ENCODE data around the gene BARX2.

The BARX2 gene

DNA sequence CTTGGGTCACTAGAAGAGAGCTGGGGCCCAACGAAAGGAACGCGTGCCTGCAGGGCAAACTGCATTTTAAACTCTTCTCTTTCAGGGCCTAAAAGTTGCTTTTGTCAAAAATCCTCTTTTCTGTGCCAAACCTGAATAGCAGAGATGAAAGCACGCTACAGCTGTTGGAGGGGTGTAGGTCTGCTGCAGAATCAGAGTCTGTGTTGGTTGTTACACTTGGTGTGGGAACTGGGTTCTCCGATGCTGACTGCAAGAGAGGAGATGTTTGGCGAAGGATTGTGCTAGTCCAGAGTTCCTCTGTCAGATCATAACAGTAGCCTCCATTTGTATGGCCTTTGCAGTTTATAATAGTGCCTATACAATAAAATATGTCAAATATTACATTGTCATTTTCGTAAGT lies 41.8 kb downstream of the BARX2 start:
- TF ChIP-seq POLR2AphosphoS5 (IDR thresholded peaks at IDR 0.05; ENCODE audit: low read depth, low read length), result no peak
- TF ChIP-seq, protein P1, sequence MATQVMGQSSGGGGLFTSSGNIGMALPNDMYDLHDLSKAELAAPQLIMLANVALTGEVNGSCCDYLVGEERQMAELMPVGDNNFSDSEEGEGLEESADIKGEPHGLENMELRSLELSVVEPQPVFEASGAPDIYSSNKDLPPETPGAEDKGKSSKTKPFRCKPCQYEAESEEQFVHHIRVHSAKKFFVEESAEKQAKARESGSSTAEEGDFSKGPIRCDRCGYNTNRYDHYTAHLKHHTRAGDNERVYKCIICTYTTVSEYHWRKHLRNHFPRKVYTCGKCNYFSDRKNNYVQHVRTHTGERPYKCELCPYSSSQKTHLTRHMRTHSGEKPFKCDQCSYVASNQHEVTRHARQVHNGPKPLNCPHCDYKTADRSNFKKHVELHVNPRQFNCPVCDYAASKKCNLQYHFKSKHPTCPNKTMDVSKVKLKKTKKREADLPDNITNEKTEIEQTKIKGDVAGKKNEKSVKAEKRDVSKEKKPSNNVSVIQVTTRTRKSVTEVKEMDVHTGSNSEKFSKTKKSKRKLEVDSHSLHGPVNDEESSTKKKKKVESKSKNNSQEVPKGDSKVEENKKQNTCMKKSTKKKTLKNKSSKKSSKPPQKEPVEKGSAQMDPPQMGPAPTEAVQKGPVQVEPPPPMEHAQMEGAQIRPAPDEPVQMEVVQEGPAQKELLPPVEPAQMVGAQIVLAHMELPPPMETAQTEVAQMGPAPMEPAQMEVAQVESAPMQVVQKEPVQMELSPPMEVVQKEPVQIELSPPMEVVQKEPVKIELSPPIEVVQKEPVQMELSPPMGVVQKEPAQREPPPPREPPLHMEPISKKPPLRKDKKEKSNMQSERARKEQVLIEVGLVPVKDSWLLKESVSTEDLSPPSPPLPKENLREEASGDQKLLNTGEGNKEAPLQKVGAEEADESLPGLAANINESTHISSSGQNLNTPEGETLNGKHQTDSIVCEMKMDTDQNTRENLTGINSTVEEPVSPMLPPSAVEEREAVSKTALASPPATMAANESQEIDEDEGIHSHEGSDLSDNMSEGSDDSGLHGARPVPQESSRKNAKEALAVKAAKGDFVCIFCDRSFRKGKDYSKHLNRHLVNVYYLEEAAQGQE (IDR thresholded peaks at IDR 0.05; ENCODE audit: insufficient read depth in 1 of 2, low read depth in 2 of 2, low read length in 2 of 2), result no peak
- no peak for TF ChIP-seq TAF1 (IDR thresholded peaks at IDR 0.05; ENCODE audit: borderline replicate concordance, insufficient read depth, low read length)
- no peak for TF ChIP-seq FOXP2 (optimal IDR thresholded peaks at IDR 0.05; ENCODE audit: borderline replicate concordance, extremely low read depth, extremely low read length, insufficient read depth)
- no peak for TF ChIP-seq SIN3A (IDR thresholded peaks at IDR 0.05; ENCODE audit: borderline replicate concordance, insufficient read depth, low read length)

- TF ChIP-seq, protein P1 (IDR thresholded peaks at IDR 0.05; ENCODE audit: insufficient read depth in 1 of 2, low read depth in 2 of 2, low read length in 2 of 2), result no peak
- TF ChIP-seq FOXP2 (optimal IDR thresholded peaks at IDR 0.05; ENCODE audit: borderline replicate concordance, extremely low read depth, extremely low read length, insufficient read depth) (no peak), SIN3A (IDR thresholded peaks at IDR 0.05; ENCODE audit: borderline replicate concordance, insufficient read depth, low read length) (no peak), POLR2AphosphoS5 (IDR thresholded peaks at IDR 0.05; ENCODE audit: low read depth, low read length) (no peak), TAF1 (IDR thresholded peaks at IDR 0.05; ENCODE audit: borderline replicate concordance, insufficient read depth, low read length) (no peak)
Observed at GRCh38 chr11:129418039-129418438, 42.4 kb downstream of the BARX2 start.

GRCh38 chr11:129419386-129419785 lies 43.7 kb downstream of the BARX2 start:
- TF ChIP-seq, protein P1 (IDR thresholded peaks at IDR 0.05; ENCODE audit: insufficient read depth in 1 of 2, low read depth in 2 of 2, low read length in 2 of 2), result no peak
- TF ChIP-seq FOXP2 (optimal IDR thresholded peaks at IDR 0.05; ENCODE audit: borderline replicate concordance, extremely low read depth, extremely low read length, insufficient read depth), result no peak
- TF ChIP-seq SIN3A (IDR thresholded peaks at IDR 0.05; ENCODE audit: borderline replicate concordance, insufficient read depth, low read length), result no peak
- TF ChIP-seq TAF1 (IDR thresholded peaks at IDR 0.05; ENCODE audit: borderline replicate concordance, insufficient read depth, low read length), result no peak
- TF ChIP-seq POLR2AphosphoS5 (IDR thresholded peaks at IDR 0.05; ENCODE audit: low read depth, low read length), result no peak

GRCh38 chr11:129423426-129423825 lies 47.8 kb downstream of the BARX2 start:
- TF ChIP-seq FOXP2 (optimal IDR thresholded peaks at IDR 0.05; ENCODE audit: borderline replicate concordance, extremely low read depth, extremely low read length, insufficient read depth) (no peak), SIN3A (IDR thresholded peaks at IDR 0.05; ENCODE audit: borderline replicate concordance, insufficient read depth, low read length) (no peak), POLR2AphosphoS5 (IDR thresholded peaks at IDR 0.05; ENCODE audit: low read depth, low read length) (no peak), TAF1 (IDR thresholded peaks at IDR 0.05; ENCODE audit: borderline replicate concordance, insufficient read depth, low read length) (no peak)
- TF ChIP-seq, protein P1 (IDR thresholded peaks at IDR 0.05; ENCODE audit: insufficient read depth in 1 of 2, low read depth in 2 of 2, low read length in 2 of 2), result no peak

DNA sequence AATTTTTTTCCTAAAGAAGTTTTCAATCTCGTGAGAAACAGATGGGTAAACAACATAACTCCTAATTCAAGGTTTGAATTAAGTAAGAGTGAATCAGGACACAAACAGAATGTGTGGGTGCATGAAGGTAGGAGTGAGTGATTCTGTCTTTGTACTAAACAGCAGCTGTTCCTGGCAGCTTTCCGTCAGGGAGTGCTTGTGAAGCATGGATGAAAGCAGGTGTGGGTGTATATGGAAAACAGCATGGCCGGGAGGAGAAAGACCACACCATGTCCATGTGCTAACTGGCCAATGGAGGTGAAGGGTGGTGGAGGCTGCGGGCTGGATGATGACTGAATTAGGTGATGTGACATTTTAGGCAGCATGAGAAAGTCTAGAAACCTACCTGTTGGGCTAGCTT lies 49.6 kb downstream of the BARX2 start:
- TF ChIP-seq FOXP2 (optimal IDR thresholded peaks at IDR 0.05; ENCODE audit: borderline replicate concordance, extremely low read depth, extremely low read length, insufficient read depth) (no peak), SIN3A (IDR thresholded peaks at IDR 0.05; ENCODE audit: borderline replicate concordance, insufficient read depth, low read length) (no peak), POLR2AphosphoS5 (IDR thresholded peaks at IDR 0.05; ENCODE audit: low read depth, low read length) (no peak), TAF1 (IDR thresholded peaks at IDR 0.05; ENCODE audit: borderline replicate concordance, insufficient read depth, low read length) (no peak)
- TF ChIP-seq, protein P1 (IDR thresholded peaks at IDR 0.05; ENCODE audit: insufficient read depth in 1 of 2, low read depth in 2 of 2, low read length in 2 of 2), result no peak

All from PFSK-1 (cell line).